CD4-positive, alpha-beta T cell (primary cell): Measurements from ENCODE around the gene CD72. TPM values are rescaled to one million over a fixed set of nuclear protein-coding genes. Genes with fewer than 3 reads are reported as not detected.
A peak's percentile ranks its signal among the peaks of the same experiment; 100 is the strongest.

Experiments used
- ATAC-seq: fragments of 200-7000 bp; cut with Tn5 transposase; one replicate; pipeline ENCODE4 v1.10.0; 2022; ENCODE audit warnings: mild to moderate bottlenecking; ENCODE audit not compliant: poor library complexity
- CTCF ChIA-PET: fragments of 350-600 bp; sonication (Branson Sonifier 250); formaldehyde crosslinking; loops from one replicate; lab custom pipeline; 2021; ENCODE audit warnings: antibody characterized with exemption, inconsistent platforms; lab: Charles Lee
- POLR2A ChIA-PET: fragments of 350-600 bp; sonication (Branson Sonifier 250); formaldehyde crosslinking; loops from one replicate; lab custom pipeline; 2021; ENCODE audit warnings: antibody characterized with exemption, inconsistent platforms; lab: Charles Lee
- DNase-seq, 14 experiments: peaks; one replicate each; pipeline ENCODE4 v3.0.0-alpha.2; 2013 to 2020; ENCODE audit warnings: mixed read lengths in 2 of 14
- H3K27ac ChIP-seq, 2 donors: one replicate each; pipeline versions ENCODE4 v1.5.1 to v1.7.0; 2013; ENCODE audit warnings: low read length in 2 of 2, low read depth in 1 of 2, mild to moderate bottlenecking in 1 of 2
- H3K27me3 ChIP-seq, 2 experiments: 1 replicate in 1 of 2; 2 replicates in 1 of 2; pipeline versions ENCODE4 v1.6.1 to v1.7.0; 2013; ENCODE audit warnings: low read length in 2 of 2, control low read depth in 1 of 2, mild to moderate bottlenecking in 1 of 2, moderate library complexity in 1 of 2; ENCODE audit not compliant: insufficient read depth in 2 of 2, control insufficient read depth in 1 of 2
- H3K36me3 ChIP-seq: one replicate; pipeline ENCODE4 v1.6.1; 2013; ENCODE audit warnings: low read length, control low read depth; ENCODE audit not compliant: insufficient read depth
- H3K4me1 ChIP-seq: one replicate; pipeline ENCODE4 v1.6.1; 2013; ENCODE audit warnings: low read length, control low read depth; ENCODE audit not compliant: insufficient read depth
- H3K4me3 ChIP-seq: one replicate; pipeline ENCODE4 v1.5.1; 2013; ENCODE audit warnings: mild to moderate bottlenecking, low read length, moderate library complexity
- H3K9me3 ChIP-seq, 2 experiments: 1 replicate in 1 of 2; 2 replicates in 1 of 2; pipeline versions ENCODE4 v1.6.1 to v1.7.0; 2013; ENCODE audit warnings: low read length in 2 of 2, mild to moderate bottlenecking in 2 of 2, control low read depth in 1 of 2, moderate library complexity in 1 of 2; ENCODE audit not compliant: control insufficient read depth in 1 of 2, insufficient read depth in 1 of 2
- H3K27ac Mint-ChIP-seq: one replicate; pipeline ENCODE4 v1.8.0; 2020; ENCODE audit warnings: mixed read lengths
- H3K27me3 Mint-ChIP-seq: one replicate; pipeline ENCODE4 v1.8.0; 2021; ENCODE audit warnings: mixed read lengths
- H3K36me3 Mint-ChIP-seq: one replicate; pipeline ENCODE4 v1.8.0; 2021; ENCODE audit warnings: low read depth, mixed read lengths
- H3K4me1 Mint-ChIP-seq: one replicate; pipeline ENCODE4 v1.8.0; 2021; ENCODE audit warnings: low read depth, mixed read lengths
- H3K4me3 Mint-ChIP-seq: one replicate; pipeline ENCODE4 v1.8.0; 2020; ENCODE audit warnings: mild to moderate bottlenecking, mixed read lengths
- H3K9me3 Mint-ChIP-seq: one replicate; pipeline ENCODE4 v1.8.0; 2020; ENCODE audit warnings: mixed read lengths
- intact Hi-C, 2 experiments: fragments of 100-400 bp; cut with DNase I in 1 of 2; cut with micrococcal nuclease in 1 of 2; formaldehyde crosslinking; loops; one replicate each; pipeline versions ENCODE4 v1.15.1 to v1.9.0; 2023 to 2025; cut with DNase I, micrococcal nuclease
- total RNA-seq, 174 experiments: library from RNA in 2 of 174; stranded (reverse) in 2 of 174; gene quantifications; one replicate each; pipeline ENCODE4 v1.2.3 and lab custom pipeline; 2021 to 2026
- TF ChIP-seq, protein P1 (sequence below): fragments of 200-600 bp; IDR thresholded peaks from one replicate; pipeline ENCODE4 v1.8.0; 2022; ENCODE audit warnings: antibody characterized with exemption, mild to moderate bottlenecking

CD72 gene
- total RNA-seq, 2 experiments from 2014 or later, result 2.3 to 3.6 TPM

DNA sequence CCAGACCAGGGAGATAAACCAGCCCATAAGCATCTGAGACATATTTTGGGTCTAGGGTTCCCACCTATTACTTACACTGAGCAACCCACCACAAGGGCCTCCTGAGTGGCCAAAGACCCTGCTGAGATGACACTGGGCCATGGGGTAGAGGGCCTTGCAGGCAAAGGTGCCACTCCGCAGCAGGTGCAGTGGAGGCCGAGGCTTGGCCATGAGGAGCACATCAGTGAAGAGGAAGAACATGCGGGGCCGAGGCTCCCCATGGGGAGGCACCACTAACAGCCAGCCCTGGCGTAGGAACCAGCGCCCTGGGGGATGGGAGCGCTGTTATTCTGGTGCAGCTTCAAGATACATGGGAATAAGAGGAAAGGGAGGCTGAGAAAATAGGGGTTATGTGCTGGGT lies 44.2 kb upstream of the CD72 start:
- H3K4me1 Mint-ChIP-seq, result peaks cover 88% of the 10 kb centered on the region
- H3K36me3 Mint-ChIP-seq, result peaks cover 43% of the 10 kb centered on the region
- peak overlapping the region; percentile 89 for H3K4me3 Mint-ChIP-seq
- TF ChIP-seq, protein P1, sequence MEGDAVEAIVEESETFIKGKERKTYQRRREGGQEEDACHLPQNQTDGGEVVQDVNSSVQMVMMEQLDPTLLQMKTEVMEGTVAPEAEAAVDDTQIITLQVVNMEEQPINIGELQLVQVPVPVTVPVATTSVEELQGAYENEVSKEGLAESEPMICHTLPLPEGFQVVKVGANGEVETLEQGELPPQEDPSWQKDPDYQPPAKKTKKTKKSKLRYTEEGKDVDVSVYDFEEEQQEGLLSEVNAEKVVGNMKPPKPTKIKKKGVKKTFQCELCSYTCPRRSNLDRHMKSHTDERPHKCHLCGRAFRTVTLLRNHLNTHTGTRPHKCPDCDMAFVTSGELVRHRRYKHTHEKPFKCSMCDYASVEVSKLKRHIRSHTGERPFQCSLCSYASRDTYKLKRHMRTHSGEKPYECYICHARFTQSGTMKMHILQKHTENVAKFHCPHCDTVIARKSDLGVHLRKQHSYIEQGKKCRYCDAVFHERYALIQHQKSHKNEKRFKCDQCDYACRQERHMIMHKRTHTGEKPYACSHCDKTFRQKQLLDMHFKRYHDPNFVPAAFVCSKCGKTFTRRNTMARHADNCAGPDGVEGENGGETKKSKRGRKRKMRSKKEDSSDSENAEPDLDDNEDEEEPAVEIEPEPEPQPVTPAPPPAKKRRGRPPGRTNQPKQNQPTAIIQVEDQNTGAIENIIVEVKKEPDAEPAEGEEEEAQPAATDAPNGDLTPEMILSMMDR, result no peak
- Histone ChIP-seq H3K36me3 (peaks cover 16% of the 10 kb centered on the region), H3K27me3 (no peaks in the 10 kb centered on the region), H3K4me3 (no peak overlapping the region), H3K27ac (peak overlapping the region; percentile 5 to 56), H3K9me3 (peaks cover 0 to 4% of the 10 kb centered on the region in 2 experiments), H3K4me1 (peaks cover 79% of the 10 kb centered on the region)
- H3K9me3 Mint-ChIP-seq, result peaks cover 3% of the 10 kb centered on the region
- DNase-seq, result no peak
- POLR2A ChIA-PET, result interaction anchor here (0.8 to 3.4 kb wide), 5 partner anchors 13 to 70 kb away, joined by 3 to 13 read pairs (median 7); partner anchors contain the start of genes CREB3, TLN1 and TPM2
- CTCF ChIA-PET, result interaction anchor here (1.2 to 6.2 kb wide), 4 partner anchors 15 to 59 kb away, joined by 3 to 94 read pairs (median 4); partner anchors contain the start of gene SIT1
- intact Hi-C loops, result no loop called here
- peaks cover 7% of the 10 kb centered on the region for H3K27me3 Mint-ChIP-seq
- no peak for ATAC-seq
- peak overlapping the region; percentile 85 for H3K27ac Mint-ChIP-seq

DNA sequence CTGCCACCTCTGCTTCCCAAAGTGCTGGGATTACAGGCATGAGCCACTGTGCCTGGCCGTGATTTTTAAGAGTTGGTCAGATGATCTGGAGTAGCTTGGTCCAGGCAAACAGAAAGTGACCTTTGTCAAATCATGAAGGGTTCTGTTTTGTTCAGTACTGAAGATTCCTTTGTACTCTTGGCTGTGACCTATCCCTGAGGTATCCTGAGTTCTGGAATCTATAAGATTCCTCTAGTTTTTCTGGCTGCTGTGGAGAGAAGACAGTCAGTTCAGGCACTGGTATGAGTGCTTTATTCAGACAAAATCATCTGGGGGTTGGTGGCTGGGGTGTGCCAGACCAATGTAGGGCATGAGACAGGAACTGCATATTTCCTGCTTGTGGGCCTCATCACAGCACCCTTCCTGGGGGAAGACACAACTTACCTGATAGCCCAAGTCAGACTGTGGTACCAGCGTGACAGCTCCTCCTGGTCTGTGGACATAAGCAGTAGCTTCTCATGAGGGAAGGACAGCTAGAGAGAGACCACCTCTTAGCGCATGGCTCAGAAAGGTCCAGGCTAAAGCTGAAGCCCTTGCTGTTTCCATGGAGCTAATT lies 43.6 kb upstream of the CD72 start:
- Histone ChIP-seq H3K4me1 (peaks cover 85% of the 10 kb centered on the region), H3K4me3 (peak overlapping the region; percentile 22), H3K27ac (peak overlapping the region; percentile 5 to 56), H3K36me3 (peaks cover 16% of the 10 kb centered on the region), H3K27me3 (no peaks in the 10 kb centered on the region), H3K9me3 (peaks cover 0 to 4% of the 10 kb centered on the region in 2 experiments)
- Mint-ChIP-seq H3K27ac (peak overlapping the region; percentile 85), H3K4me1 (peaks cover 92% of the 10 kb centered on the region), H3K4me3 (peak overlapping the region; percentile 89), H3K27me3 (peaks cover 8% of the 10 kb centered on the region), H3K36me3 (peaks cover 49% of the 10 kb centered on the region), H3K9me3 (peaks cover 3% of the 10 kb centered on the region)
- TF ChIP-seq, protein P1, result no peak
- ChIA-PET POLR2A (interaction anchor here (0.8 to 3.4 kb wide), 9 partner anchors 11 to 71 kb away, joined by 3 to 20 read pairs (median 6); partner anchors contain the start of genes CREB3, SIT1, TLN1 and TPM2), CTCF (interaction anchor here (1.0 to 6.2 kb wide), 6 partner anchors 14 to 95 kb away, joined by 3 to 94 read pairs (median 4); partner anchors contain the start of gene SIT1)
- peak; percentile 12 for ATAC-seq
- intact Hi-C loops, result no loop called here
- peak in 9 of 14 experiments; percentile 28 to 84 (median 45) for DNase-seq

DNA sequence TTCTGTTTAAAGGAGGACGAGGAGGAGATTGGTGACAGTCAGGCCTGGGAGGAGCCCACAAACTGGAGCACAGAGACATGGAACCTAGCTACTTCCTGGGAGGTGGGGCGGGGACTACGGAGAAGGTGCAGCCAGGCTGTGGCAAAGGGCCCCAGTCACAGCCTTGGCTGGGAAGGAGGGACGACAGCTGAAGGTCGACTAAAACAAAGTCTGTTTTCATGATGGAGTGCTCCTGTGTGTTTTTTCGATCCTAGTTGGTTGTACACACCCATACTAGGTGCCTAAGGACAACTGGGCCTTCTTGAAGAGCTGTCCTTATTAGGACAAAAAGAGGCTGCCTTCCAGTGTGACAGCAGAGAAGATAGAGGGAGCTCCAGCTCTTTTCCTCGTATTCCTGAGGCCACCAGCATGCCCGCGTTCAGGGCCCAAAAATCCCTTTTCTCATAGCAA lies 42.8 kb upstream of the CD72 start:
- H3K27ac Mint-ChIP-seq, result peak overlapping the region; percentile 100
- Histone ChIP-seq H3K4me1 (peaks cover 90% of the 10 kb centered on the region), H3K9me3 (peaks cover 0 to 4% of the 10 kb centered on the region in 2 experiments), H3K4me3 (no peak overlapping the region), H3K36me3 (peaks cover 16% of the 10 kb centered on the region), H3K27me3 (no peaks in the 10 kb centered on the region), H3K27ac (peak overlapping the region; percentile 14 to 56)
- H3K27me3 Mint-ChIP-seq, result peaks cover 8% of the 10 kb centered on the region
- H3K36me3 Mint-ChIP-seq, result peaks cover 51% of the 10 kb centered on the region
- ATAC-seq (no peak), DNase-seq (no peak)
- peaks cover 3% of the 10 kb centered on the region for H3K9me3 Mint-ChIP-seq
- intact Hi-C loops, result no loop called here
- H3K4me1 Mint-ChIP-seq, result peaks cover 94% of the 10 kb centered on the region
- H3K4me3 Mint-ChIP-seq, result peak overlapping the region; percentile 92
- CTCF ChIA-PET, result interaction anchor here (1.0 to 6.2 kb wide), 7 partner anchors 14 to 96 kb away, joined by 3 to 94 read pairs (median 4); partner anchors contain the start of gene SIT1
- POLR2A ChIA-PET, result interaction anchor here (1.0 to 3.4 kb wide), 9 partner anchors 10 to 72 kb away, joined by 3 to 20 read pairs (median 6); partner anchors contain the start of genes CREB3, SIT1, TLN1 and TPM2
- TF ChIP-seq, protein P1, result no peak
